ENCODE results near the gene LOXL1. TPM values are rescaled to one million over a fixed set of nuclear protein-coding genes. Genes with fewer than 3 reads are reported as not detected.

The LOXL1 gene
- total and polyA plus RNA-seq, 9 of the 15 experiments (the other 6 are each of a cell fraction or from before 2014, with no cell fraction given) = 0.14 TPM; not detected in 8

DNA sequence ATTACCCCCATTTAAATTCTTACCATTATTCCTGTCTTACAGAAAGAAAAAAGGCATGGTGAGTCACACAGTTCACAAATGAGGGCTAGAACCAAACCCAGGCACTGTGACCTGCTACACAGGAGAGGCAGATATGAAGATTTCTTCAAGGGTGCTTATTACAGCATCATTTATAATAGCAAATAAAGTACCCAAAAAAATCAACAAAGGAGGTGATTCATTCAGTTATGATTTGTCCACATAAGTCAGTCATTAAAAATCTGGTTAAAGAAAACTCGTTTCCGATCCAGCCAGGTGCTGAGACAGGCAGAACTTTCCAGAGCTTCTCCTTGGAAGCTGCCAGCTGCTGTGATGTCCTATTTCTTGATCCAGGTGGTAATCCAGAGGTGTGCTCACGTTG, 7.5 kb upstream of the LOXL1 start:
- Histone ChIP-seq H2AFZ (ENCODE audit: low read depth, low read length) (no peak overlapping the region), H3K79me2 (ENCODE audit: control insufficient read depth, insufficient read depth, low read length) (no peaks in the 10 kb centered on the region), H3K9ac (ENCODE audit: insufficient read depth in 1 of 2, low read depth in 2 of 2, low read length in 2 of 2) (no peak overlapping the region), H3K27ac (ENCODE audit: extremely low read depth, low read depth, low read length) (no peak overlapping the region), H3K36me3 (ENCODE audit: control insufficient read depth, insufficient read depth, low read length) (no peaks in the 10 kb centered on the region), H3K9me1 (ENCODE audit: control insufficient read depth, insufficient read depth, low read length) (no peaks in the 10 kb centered on the region), H3K9me3 (replicated peaks; ENCODE audit: control insufficient read depth, insufficient read depth, low read depth, low read length) (no peaks in the 10 kb centered on the region), H4K20me1 (replicated peaks; ENCODE audit: control insufficient read depth, insufficient read depth, low read length) (no peaks in the 10 kb centered on the region), H3K4me1 (replicated peaks in 1 of 2; ENCODE audit: control insufficient read depth in 2 of 2, insufficient read depth in 2 of 2, low read length in 2 of 2) (peaks cover 0 to 4% of the 10 kb centered on the region in 2 experiments; a peak in 2 of 5 replicates), H3K4me2 (ENCODE audit: insufficient read depth, low read length) (no peak overlapping the region), H3K27me3 (ENCODE audit: control insufficient read depth in 2 of 2, insufficient read depth in 2 of 2, low read length in 2 of 2) (peaks cover 0 to 10% of the 10 kb centered on the region in 2 experiments; a peak in 1 of 5 replicates), H3K4me3 (no peak overlapping the region)
- CTCF ChIA-PET (ENCODE audit: low intra/inter-chr PET ratio) = no interaction called here
- TF ChIP-seq, protein P1, sequence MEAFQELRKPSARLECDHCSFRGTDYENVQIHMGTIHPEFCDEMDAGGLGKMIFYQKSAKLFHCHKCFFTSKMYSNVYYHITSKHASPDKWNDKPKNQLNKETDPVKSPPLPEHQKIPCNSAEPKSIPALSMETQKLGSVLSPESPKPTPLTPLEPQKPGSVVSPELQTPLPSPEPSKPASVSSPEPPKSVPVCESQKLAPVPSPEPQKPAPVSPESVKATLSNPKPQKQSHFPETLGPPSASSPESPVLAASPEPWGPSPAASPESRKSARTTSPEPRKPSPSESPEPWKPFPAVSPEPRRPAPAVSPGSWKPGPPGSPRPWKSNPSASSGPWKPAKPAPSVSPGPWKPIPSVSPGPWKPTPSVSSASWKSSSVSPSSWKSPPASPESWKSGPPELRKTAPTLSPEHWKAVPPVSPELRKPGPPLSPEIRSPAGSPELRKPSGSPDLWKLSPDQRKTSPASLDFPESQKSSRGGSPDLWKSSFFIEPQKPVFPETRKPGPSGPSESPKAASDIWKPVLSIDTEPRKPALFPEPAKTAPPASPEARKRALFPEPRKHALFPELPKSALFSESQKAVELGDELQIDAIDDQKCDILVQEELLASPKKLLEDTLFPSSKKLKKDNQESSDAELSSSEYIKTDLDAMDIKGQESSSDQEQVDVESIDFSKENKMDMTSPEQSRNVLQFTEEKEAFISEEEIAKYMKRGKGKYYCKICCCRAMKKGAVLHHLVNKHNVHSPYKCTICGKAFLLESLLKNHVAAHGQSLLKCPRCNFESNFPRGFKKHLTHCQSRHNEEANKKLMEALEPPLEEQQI (IDR thresholded peaks at IDR 0.05) = no peak
- TF ChIP-seq, protein P2, sequence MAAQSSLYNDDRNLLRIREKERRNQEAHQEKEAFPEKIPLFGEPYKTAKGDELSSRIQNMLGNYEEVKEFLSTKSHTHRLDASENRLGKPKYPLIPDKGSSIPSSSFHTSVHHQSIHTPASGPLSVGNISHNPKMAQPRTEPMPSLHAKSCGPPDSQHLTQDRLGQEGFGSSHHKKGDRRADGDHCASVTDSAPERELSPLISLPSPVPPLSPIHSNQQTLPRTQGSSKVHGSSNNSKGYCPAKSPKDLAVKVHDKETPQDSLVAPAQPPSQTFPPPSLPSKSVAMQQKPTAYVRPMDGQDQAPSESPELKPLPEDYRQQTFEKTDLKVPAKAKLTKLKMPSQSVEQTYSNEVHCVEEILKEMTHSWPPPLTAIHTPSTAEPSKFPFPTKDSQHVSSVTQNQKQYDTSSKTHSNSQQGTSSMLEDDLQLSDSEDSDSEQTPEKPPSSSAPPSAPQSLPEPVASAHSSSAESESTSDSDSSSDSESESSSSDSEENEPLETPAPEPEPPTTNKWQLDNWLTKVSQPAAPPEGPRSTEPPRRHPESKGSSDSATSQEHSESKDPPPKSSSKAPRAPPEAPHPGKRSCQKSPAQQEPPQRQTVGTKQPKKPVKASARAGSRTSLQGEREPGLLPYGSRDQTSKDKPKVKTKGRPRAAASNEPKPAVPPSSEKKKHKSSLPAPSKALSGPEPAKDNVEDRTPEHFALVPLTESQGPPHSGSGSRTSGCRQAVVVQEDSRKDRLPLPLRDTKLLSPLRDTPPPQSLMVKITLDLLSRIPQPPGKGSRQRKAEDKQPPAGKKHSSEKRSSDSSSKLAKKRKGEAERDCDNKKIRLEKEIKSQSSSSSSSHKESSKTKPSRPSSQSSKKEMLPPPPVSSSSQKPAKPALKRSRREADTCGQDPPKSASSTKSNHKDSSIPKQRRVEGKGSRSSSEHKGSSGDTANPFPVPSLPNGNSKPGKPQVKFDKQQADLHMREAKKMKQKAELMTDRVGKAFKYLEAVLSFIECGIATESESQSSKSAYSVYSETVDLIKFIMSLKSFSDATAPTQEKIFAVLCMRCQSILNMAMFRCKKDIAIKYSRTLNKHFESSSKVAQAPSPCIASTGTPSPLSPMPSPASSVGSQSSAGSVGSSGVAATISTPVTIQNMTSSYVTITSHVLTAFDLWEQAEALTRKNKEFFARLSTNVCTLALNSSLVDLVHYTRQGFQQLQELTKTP (IDR thresholded peaks at IDR 0.05; ENCODE audit: low read depth in 1 of 2, partially characterized antibody in 2 of 2) = no peak
- TF ChIP-seq HOXB6 (CRISPR knock-in tag; IDR thresholded peaks at IDR 0.05; ENCODE audit: borderline replicate concordance) (no peak), ZKSCAN3 (CRISPR knock-in tag; IDR thresholded peaks at IDR 0.05) (no peak), CHD1 (IDR thresholded peaks at IDR 0.05; ENCODE audit: low read length) (no peak)
- TF ChIP-seq, protein P3, sequence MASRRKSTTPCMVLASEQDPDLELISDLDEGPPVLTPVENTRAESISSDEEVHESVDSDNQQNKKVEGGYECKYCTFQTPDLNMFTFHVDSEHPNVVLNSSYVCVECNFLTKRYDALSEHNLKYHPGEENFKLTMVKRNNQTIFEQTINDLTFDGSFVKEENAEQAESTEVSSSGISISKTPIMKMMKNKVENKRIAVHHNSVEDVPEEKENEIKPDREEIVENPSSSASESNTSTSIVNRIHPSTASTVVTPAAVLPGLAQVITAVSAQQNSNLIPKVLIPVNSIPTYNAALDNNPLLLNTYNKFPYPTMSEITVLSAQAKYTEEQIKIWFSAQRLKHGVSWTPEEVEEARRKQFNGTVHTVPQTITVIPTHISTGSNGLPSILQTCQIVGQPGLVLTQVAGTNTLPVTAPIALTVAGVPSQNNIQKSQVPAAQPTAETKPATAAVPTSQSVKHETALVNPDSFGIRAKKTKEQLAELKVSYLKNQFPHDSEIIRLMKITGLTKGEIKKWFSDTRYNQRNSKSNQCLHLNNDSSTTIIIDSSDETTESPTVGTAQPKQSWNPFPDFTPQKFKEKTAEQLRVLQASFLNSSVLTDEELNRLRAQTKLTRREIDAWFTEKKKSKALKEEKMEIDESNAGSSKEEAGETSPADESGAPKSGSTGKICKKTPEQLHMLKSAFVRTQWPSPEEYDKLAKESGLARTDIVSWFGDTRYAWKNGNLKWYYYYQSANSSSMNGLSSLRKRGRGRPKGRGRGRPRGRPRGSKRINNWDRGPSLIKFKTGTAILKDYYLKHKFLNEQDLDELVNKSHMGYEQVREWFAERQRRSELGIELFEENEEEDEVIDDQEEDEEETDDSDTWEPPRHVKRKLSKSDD (conservative IDR thresholded peaks at IDR 0.05; ENCODE audit: low read length) = no peak
- POLR2A ChIA-PET = interaction anchor here (1.0 kb wide), 1 partner anchor 19 kb away, joined by 3 read pairs; no protein-coding TSS in a partner anchor
- in situ Hi-C loops (cut with MboI) = no loop called here
- FAIRE-seq (no peak), ATAC-seq (no peak), DNase-seq (ENCODE audit: extremely low read depth in 1 of 4, low spot score in 3 of 4) (no peak)
- intact Hi-C loops (cut with micrococcal nuclease) = no loop called here
- WGBS (ENCODE audit: insufficient coverage, low coverage, missing lambda C conversion rate) = 3% methylated on average over 3 of the region's 3 CpGs
- BruUV-seq (replicated peaks) = no TSS peak

Data from K562 (cell line).